Measurements from ENCODE around the gene GRAMD4.
A peak's percentile ranks its signal among the peaks of the same experiment; 100 is the strongest.

GRAMD4 gene

DNA sequence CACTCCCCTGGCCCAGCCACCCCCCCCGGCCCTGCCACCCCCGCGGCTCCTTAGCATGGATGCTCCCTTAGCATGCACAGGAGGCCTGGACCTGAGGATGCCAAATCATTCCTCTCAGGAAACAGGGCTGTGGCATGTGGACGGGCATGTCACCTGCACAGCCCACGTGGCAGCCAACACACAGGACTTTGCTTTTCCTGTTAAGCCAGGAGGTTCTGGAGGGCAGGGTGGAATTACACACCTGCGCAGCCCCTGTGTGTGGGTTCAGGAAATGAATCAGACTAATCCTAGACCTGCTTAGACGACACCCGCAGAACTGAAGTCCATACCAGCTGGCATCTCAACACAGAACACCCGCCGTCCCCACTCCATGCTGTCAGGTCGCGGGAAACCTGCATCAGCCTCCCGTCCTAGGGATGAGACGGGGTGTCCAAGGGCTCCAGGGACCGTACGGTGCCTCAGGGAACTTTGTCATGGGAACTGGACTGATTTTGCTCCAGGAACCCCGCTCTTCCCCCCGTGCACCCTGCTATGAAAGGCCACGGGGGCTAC lies 107.7 kb downstream of the GRAMD4 start:
- Histone ChIP-seq H3K9me3 (ENCODE audit: control extremely low read depth in 1 of 5, control insufficient read depth in 4 of 5, insufficient read depth in 2 of 5, low read depth in 1 of 5, low read length in 4 of 5) (no peaks in the 10 kb centered on the region), H3K27me3 (replicated peaks in 2 of 5; ENCODE audit: control insufficient read depth in 4 of 5, insufficient read depth in 5 of 5, low read length in 4 of 5) (no peaks in the 10 kb centered on the region), H3K27ac (ENCODE audit: insufficient read depth in 1 of 2, low read depth in 1 of 2, low read length in 2 of 2, poor library complexity in 1 of 2, severe bottlenecking in 2 of 2) (peak overlapping the region in 1 of 2 experiments; percentile 1), H3K4me1 (ENCODE audit: control extremely low read depth in 1 of 4, control insufficient read depth in 4 of 4, insufficient read depth in 4 of 4, low read length in 3 of 4) (peaks cover 0 to 9% (median 4%) of the 10 kb centered on the region in 4 experiments), H3K36me3 (ENCODE audit: control insufficient read depth in 4 of 4, insufficient read depth in 4 of 4, low read length in 3 of 4) (peaks cover 9 to 61% (median 39%) of the 10 kb centered on the region in 4 experiments), H3K4me3 (ENCODE audit: control insufficient read depth in 1 of 7, extremely low read depth in 1 of 7, insufficient read depth in 4 of 7, low read depth in 2 of 7, low read length in 6 of 7) (no peak overlapping the region)
- POLR2A ChIA-PET: no interaction called here
- DNase-seq: no peak
- CTCF ChIA-PET: no interaction called here
- WGBS (ENCODE audit: insufficient coverage): 81% methylated on average over 13 of the region's 19 CpGs

DNA sequence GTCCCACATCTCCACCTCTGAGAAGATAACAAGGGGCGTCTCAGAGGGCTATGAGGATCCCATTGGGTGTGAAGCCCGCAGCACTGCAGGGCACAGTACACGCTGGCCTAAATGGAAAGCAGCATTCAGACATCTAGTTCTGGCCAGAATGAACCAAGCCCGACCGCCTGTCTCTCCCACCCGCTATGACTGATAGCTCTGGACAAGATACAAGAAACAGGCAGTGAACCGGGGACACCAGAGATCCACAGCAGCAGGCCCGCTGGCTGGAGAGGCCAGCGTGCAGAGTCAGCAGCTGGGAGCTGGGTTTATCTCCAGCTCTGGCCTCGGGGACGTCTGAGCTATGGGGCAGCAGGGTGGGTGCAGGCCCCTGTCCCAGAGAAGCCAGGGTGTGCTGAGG lies 108.3 kb downstream of the GRAMD4 start:
- DNase-seq: no peak
- Histone ChIP-seq H3K27ac (ENCODE audit: insufficient read depth in 1 of 2, low read depth in 1 of 2, low read length in 2 of 2, poor library complexity in 1 of 2, severe bottlenecking in 2 of 2) (peak overlapping the region in 1 of 2 experiments; percentile 1), H3K4me3 (ENCODE audit: control insufficient read depth in 1 of 7, extremely low read depth in 1 of 7, insufficient read depth in 4 of 7, low read depth in 2 of 7, low read length in 6 of 7) (no peak overlapping the region), H3K27me3 (replicated peaks in 2 of 5; ENCODE audit: control insufficient read depth in 4 of 5, insufficient read depth in 5 of 5, low read length in 4 of 5) (no peaks in the 10 kb centered on the region), H3K9me3 (ENCODE audit: control extremely low read depth in 1 of 5, control insufficient read depth in 4 of 5, insufficient read depth in 2 of 5, low read depth in 1 of 5, low read length in 4 of 5) (no peaks in the 10 kb centered on the region), H3K4me1 (ENCODE audit: control extremely low read depth in 1 of 4, control insufficient read depth in 4 of 4, insufficient read depth in 4 of 4, low read length in 3 of 4) (peaks cover 0 to 9% (median 4%) of the 10 kb centered on the region in 4 experiments), H3K36me3 (ENCODE audit: control insufficient read depth in 4 of 4, insufficient read depth in 4 of 4, low read length in 3 of 4) (peaks cover 9 to 59% (median 38%) of the 10 kb centered on the region in 4 experiments)
- ChIA-PET POLR2A (no interaction called here), CTCF (no interaction called here)
- WGBS (ENCODE audit: insufficient coverage): 97% methylated on average over 11 of the region's 11 CpGs
